Measurements from ENCODE around the gene JHY. TPM values are rescaled to one million over a fixed set of nuclear protein-coding genes. Genes with fewer than 3 reads are reported as not detected.

Gene JHY
- total RNA-seq, 2 experiments from 2014 or later = 3.1 to 3.2 TPM

DNA sequence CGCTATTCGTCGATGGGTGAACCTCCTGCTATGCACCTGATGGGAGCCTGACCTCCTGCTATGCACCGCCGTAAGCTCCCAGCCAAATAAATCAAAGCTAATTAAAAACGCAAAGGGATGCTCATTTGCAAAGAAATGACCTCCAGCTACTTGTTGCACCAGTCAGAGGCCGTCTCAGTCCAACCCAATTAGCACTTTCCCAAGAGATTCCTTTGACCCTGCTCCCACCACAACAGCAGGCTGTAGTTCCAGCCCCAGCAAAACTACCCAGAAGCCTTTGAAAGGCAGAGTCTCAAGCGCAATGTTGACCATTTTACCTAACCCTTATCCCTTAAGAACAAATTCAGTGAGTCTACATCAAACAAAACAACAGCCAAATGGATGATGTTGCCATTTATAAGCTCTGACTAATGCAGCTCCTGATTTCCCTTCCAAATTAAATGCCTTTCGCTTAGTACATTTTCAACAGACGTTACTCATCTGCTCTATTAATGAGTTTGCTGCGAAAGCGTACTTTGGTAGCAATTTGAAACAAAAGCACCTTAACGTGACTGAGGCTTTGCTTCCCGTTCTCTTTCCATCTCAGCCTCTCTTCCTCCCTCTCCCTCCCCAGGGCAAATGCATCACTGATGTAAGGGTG, 116.3 kb downstream of the JHY start:
- no peak overlapping the region for H3K27ac Mint-ChIP-seq
- no peaks in the 10 kb centered on the region for H3K4me1 Mint-ChIP-seq
- no peaks in the 10 kb centered on the region for H3K9me3 Mint-ChIP-seq
- peaks cover 34% of the 10 kb centered on the region for H3K27me3 Mint-ChIP-seq
- DNase-seq = no peak
- H3K4me3 Mint-ChIP-seq = no peak overlapping the region
- H3K36me3 Mint-ChIP-seq = no peaks in the 10 kb centered on the region

DNA sequence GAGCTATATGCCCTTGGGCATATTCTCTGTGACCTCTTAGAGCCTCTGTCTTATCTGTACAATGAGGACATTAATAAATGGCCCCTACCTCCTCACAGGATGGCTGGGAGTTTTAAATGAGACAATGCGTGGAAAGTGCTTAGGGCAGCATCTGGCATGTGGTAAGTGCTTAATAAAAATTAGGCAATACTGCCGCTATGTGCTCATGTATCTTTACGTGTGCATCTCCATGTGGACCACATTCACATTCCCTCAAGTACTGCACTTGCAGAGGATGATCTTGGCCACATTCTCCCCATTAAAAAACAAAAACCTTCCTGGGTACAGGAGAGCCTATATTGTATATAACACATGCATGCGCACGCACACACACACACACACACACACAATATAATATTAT, 118.2 kb downstream of the JHY start:
- no peaks in the 10 kb centered on the region for H3K9me3 Mint-ChIP-seq
- H3K27me3 Mint-ChIP-seq = peaks cover 21% of the 10 kb centered on the region
- no peak overlapping the region for H3K27ac Mint-ChIP-seq
- H3K4me1 Mint-ChIP-seq = no peaks in the 10 kb centered on the region
- no peak overlapping the region for H3K4me3 Mint-ChIP-seq
- DNase-seq = no peak
- H3K36me3 Mint-ChIP-seq = no peaks in the 10 kb centered on the region

DNA sequence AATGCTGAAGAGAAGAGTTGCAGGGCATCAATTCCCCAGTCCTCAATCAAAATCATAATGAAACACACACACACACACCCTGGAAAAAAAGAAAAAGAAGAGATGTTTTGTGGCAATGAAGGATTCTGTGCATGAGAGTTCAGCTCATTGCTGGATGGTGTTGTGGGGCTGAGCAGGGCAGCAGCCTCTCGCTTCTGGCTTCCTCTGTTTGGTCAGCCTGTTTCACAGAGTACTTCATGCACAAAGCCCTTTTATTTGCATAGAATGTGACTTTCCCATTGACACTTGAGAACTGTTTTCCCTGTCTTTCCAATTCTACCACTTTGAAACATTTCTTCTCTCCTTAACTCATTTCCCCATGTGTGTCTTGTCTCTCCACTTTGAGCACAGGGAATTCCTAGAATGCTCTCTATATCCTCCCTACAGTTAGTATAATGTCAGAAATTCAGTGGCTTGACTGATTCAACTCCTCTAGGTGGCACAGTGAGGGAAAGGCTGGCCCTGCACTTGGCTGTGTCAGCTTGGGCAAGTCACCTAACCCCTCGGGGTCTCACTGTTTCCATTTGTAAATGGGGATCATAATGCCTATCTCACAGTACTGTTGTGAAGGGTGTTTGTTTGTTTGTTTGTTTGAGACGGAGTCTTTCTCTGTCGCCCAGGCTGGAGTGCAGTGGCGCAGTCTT, 124.4 kb downstream of the JHY start:
- Mint-ChIP-seq H3K4me1 (no peaks in the 10 kb centered on the region), H3K27me3 (peaks cover 3% of the 10 kb centered on the region), H3K27ac (no peak overlapping the region), H3K36me3 (no peaks in the 10 kb centered on the region), H3K9me3 (no peaks in the 10 kb centered on the region), H3K4me3 (no peak overlapping the region)
- no peak for DNase-seq

Other genes with a start within 250 kb of the JHY start
- gene UBASH3B, start 227.0 kb upstream of the JHY start, total RNA-seq = 10 to 100 TPM; 28.2 to 30.6 TPM
- 10 to 100 TPM; 21.9 to 22.3 TPM for gene CRTAM, start 44.3 kb upstream of the JHY start, total RNA-seq
- gene BSX, start 99.1 kb downstream of the JHY start, total RNA-seq = not detected
- 1,000 to 10,000 TPM; 3,149 to 3,177 TPM for gene HSPA8, start 179.4 kb downstream of the JHY start, total RNA-seq

Measured in activated naive CD8-positive, alpha-beta T cell treated with anti-CD3 and anti-CD28 coated beads for 36 hours (primary cell).